Activated effector memory CD4-positive, alpha-beta T cell treated with Interleukin-2 at 50 U/mL for 16 hours (primary cell): ENCODE results near the gene DBN1.
"Not testable (repeated sequence)": the region's sequence is repeated elsewhere in the genome, so short reads cannot be mapped to it uniquely, and the experiment has no call there.

Source experiments
- DNase-seq: peaks from one replicate; pipeline ENCODE4 v3.0.0-alpha.2; 2020

Gene DBN1

GRCh38 chr5:177490992-177491391, 17.6 kb upstream of the DBN1 start:
- no peak for DNase-seq

DNA sequence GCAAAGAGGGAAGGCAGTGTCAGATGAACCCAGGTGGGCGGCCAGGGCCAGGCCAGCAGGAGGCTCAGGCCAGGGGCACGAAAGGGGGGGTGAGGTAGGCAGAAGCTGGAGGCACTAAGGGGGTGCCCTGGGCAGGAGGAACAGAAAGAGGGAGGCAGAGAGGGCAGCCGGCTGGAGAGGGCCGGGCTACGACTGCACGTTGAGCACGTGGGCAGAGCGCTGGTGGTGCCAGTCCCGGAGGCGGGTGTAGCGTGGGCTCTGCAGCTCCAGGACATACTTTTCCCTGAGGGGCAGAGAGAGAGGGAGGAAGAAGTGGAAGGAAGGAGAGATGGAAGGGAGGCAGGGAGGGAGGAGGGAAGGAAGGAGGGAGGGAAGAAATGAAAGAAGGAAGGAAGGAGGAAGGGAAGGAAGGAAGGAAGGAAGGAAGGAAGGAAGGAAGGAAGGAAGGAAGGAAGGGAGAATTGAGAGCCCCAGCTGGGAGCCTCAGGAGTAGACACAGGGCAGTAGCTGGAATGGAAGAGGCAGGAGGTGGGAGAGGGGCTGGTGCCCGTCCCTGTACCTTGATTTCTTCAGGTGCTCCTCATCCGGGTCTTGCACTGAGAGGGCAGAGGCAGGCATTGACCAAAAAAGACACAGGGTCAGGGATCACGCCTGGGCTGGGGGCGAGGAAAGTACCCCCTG, 17.0 kb upstream of the DBN1 start:
- no peak for DNase-seq

DNA sequence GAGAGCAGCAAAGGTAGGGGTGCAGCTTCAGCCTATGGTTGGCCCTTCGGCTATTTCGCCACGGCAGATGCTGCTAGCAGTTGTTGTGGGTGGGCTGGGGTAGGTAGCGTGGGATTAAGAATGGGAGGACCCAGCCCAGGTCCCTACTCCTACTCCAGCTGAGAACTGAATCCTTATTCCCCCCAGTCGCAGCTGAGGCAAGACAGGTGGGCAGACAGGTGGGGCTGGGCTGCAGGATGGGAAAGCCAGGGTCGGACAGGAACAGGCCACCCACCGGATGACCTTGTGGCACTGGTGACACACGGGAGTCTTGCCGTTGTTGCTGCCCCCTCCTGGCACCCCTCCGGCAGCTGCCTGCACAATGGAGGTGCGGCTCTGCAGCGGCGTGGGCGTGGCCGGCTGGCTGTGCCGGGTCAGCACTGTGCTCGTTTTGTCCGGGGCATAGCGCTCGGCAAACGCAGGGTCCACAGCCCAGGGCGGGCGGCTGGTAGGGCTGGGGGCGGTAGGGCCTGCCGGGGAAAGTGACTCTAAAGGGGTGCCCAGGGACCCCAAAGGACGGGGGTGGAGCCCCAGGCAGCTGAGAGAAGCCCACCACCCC, 15.8 kb upstream of the DBN1 start:
- no peak for DNase-seq

DNA sequence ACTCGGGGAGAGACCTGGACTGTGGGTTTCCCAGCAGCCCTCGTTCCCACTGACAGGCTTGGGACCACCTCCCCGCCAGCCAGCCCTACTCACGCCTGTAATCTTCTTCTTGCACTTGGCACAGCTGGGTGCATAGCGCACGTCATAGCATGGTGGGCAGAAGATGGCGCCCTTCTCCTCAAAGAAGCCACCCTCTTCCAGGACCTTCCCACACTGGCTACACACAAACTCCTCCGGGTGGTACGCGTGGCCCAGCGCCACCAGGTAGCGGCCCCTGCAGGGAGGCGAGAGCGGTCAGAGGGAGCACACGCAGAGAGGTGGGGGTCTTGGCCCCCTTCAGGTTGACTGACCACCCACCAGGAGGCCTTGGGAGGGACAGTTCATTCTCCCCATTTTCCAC, 14.5 kb upstream of the DBN1 start:
- DNase-seq: no peak

- DNase-seq: no peak
Measured at GRCh38 chr5:177487144-177487543, 13.7 kb upstream of the DBN1 start.

DNA sequence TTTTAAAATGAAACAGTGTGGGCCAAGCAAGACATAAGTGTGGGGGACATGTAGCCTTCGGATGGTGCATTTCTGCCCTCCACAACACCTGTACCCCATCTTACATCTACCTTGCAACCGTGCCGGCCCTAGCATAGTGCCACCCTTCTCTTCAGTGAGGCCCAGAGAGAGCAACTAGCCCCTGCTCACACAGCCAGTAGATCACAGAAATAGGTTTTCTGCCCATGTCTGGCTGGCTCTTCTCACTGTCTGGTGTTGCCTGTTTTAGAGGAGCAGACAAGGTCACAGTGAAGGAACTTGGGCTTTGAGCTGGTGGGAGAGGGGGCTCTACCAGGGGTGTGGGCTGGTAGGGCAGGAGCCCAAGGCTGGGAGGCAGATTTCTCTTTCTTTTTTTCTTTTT, 12.8 kb upstream of the DBN1 start:
- DNase-seq: no peak

- DNase-seq: not testable (repeated sequence)
Measured at GRCh38 chr5:177485753-177486152, 12.3 kb upstream of the DBN1 start.

GRCh38 chr5:177484902-177485549, 11.6 kb upstream of the DBN1 start:
- no peak for DNase-seq

DNA sequence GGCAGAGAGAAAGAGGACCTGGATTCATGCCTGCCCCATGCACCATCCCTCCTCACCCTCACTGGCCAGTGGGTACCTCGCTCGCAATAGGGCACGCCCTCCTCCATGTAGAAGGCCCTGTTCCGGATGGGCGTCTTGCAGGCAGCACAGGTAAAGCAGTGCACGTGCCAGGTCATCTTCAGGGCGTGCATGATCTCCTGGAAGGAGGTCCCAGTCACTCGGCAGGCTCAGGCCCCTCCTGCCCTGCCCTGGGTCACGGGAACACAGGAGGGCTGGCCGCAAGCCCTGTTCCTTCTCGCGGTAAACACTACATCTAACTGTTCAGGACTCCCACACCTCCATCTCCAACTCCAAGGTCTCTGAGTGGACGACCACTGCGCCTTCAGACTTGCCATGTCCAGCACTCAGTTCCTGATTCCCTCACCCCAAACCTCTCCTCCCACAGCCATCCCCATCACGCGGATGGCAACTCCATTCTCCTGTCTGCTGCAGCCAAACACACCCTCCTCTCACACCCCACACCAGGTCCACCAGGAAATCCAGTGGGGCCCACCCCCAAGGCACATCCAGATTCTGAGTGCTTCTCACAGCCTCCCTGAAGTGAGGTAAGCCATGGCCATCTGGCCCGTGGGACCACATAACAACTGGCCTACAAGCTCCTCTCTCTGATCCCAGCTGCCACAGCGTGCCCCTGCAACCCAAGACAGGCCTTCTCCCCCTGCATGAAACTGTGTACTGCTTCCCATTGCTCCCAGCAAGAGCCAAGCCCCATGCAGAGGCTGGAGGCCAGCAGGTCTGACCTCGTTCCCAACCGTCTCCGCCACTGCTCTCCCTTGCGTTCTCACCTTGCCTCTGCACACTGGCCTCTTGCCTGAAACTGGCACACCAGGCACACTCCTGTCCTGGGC, 10.8 kb upstream of the DBN1 start:
- no peak for DNase-seq

GRCh38 chr5:177483042-177483441, 9.6 kb upstream of the DBN1 start:
- DNase-seq: no peak

DNA sequence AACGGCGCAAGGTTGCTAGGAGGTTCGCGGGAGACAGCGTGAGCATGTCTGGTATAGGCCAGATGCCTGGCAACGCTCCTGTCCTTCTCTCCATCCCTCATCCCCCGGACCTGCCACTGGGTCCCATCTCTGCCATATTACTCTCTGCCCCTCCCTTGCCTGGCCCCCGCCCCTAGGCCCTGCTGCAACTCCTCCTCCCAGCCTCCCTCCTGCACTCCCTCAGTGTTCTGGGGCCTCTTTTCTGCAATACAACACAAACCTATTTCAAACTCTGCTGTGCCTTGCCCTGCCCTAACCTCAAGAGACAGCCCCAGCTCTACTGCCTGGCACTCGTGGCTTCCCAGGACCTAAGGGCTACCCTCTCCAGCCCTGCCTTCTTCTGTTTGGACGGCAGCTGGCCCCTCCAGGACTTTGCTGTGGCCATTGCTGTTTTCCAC, 8.9 kb upstream of the DBN1 start:
- no peak for DNase-seq

DNA sequence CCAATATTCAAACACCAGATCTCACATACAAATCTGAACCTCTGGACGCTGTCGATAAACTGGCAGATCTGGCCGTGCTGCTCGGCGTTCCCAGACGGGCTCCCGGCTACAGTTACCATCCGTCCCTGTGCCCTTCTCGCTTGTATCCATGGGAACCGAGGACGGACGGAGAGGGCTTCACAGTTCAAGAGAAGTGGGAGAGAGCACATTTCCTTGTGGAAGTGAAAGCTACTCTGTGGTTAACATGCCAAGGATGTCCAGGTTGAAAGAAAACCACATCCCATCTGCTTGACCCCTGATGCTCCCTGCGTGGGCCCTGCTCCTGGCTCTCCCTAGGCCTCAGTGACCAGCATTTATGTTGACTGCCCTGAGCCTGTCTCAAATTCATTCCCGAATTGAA, 6.3 kb upstream of the DBN1 start:
- no peak for DNase-seq

GRCh38 chr5:177478711-177479646, 5.5 kb upstream of the DBN1 start:
- no peak for DNase-seq

GRCh38 chr5:177477701-177478477, 4.5 kb upstream of the DBN1 start:
- no peak for DNase-seq

DNA sequence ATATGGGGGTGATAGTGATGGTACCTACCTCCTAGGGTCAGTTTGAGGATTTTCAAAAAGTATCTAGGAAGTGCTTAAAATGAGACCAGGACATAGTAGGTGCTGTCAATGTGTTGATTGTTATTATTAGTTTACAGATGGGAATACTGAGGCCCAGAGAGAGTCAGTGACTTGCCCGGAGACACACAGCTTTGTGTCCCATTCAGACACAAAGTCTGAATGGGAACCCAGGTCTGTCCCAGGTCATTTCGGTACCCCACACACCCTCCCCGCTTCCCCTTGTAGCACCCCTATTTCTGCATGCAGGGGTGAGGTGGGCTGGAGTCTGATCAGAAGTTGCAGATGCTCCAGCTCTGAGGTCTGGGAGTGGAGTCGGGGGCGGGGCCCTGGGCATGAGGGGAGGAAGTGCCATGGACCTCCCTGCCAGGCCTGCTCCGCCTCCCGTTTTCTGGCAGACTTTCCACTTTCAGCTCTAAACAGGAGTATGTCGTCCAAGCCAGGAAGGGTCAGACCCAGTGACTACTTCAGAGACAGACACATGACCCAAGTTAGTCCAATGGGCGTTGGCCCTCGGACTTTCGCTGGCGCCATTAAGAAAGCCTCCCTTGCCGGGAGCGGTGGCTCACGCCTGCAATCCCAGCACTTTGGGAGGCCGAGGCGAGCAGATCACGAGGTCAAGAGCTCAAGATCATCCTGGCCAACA, 3.2 kb upstream of the DBN1 start:
- no peak for DNase-seq

GRCh38 chr5:177475563-177476427, 2.4 kb upstream of the DBN1 start:
- no peak for DNase-seq

GRCh38 chr5:177474846-177475562, 1.6 kb upstream of the DBN1 start:
- DNase-seq: no peak

DNA sequence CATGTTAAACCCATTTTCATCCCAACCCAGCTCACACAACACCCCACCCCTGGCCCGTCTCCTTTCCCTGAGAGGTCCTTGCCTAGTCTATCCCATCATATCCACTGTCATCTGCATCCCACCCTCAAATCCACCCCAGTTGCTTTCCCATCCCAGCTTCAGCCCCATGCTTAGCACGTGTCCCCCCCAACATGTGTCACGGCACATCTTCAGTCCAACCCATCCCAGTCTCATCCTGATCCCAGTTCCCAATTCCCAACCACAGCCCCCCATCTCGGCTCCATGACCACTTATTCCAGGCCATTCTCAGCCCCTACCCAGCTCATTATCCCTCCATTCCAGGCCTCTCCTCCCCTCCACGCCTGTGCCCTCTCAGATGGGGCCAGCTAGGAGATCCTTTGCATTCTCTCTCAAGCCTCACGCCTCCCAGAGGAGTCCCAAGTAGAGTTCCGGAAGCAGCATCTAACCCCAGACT, 605 bp upstream of the DBN1 start:
- DNase-seq: no peak
